GM19099 (cell line): ENCODE results near the gene ANKRD7.

Experiments
- POLR2A ChIP-seq: IDR thresholded peaks from 3 replicates; pipeline ENCODE4 v1.6.1; 2011; ENCODE audit warnings: low read depth; ENCODE audit not compliant: insufficient read length; ENCODE audit errors: extremely low read depth

The ANKRD7 gene

DNA sequence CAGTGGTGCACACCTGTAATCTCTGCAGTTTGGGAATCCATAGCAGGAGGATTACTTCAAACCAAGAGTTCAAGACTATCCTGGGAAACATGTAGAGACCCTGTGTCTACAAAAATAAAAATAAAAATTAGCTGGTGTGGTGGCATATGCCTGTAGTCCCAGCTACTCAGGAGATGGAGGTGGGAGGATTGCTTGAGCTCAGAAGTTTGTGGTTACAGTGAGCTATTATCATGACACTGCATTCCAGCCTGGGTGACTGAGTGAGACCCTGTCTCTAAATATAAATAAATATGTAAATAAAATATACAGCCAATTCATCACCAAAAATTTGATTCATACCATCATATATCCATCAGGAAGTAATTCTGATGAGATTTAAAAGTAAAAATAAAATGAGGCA, 60.9 kb downstream of the ANKRD7 start:
- TF ChIP-seq POLR2A = no peak

DNA sequence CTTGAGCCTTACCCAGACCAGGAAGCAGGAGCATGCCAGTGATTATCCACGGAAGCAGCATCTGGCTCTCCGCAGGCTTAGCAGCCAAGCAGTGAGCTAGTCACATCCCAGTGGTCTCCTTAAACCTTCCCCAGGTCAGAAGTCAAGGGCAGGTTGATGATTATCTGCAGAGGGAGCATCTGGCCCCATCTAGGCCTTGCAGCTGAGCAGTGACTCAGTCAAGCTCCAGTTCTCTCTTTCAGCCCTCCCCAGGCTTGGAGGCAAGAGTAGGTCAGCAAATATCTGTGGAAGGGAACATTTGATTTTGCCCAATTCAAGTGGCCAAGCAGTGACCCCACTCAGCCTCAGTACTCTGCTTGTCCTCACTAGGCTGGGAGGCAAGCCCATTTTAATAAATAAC, 61.6 kb downstream of the ANKRD7 start:
- no peak for TF ChIP-seq POLR2A

DNA sequence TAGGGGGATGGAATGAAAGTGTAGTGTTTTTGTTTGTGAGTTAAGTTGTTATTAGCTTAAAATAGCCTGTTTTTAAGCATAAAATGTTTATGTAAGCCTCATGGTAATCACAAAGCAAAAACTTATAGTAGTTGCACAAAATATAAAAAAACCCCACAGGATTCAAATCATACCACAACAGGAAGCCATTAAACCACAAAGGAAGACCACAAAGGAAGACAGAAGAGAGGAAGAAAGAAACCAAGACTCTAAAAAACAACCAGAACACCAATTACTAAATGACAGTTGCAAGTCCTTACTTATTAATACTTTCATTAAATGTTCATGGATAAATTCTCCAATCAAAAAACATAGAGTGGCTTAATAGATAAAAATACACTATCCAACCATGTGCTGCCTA, 63.6 kb downstream of the ANKRD7 start:
- TF ChIP-seq POLR2A = no peak

DNA sequence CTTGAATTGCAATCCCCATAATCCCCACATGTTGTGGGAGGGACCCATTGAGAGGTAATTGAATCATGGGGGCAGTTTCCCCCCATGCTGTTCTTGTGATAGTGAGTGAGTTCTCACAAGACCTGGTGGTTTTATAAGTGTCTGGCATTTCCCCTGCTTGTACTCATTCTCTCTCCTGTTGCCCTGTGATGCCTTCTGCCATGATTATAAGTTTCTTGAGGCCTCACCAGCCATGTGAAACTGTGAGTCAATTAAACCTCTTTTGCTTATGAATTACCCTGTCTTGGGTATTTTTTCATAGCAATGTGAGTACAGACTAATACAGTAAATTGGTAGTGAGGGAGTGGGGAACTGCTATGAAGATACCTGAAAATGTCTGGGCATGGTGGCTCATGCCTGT, 65.0 kb downstream of the ANKRD7 start:
- TF ChIP-seq POLR2A = no peak
